Mesothelial cell of epicardium (in vitro differentiated cells): ENCODE measurements around the gene H6PD. TPM values are rescaled to one million over a fixed set of nuclear protein-coding genes. Genes with fewer than 3 reads are reported as not detected.

Experiments used
- DNase-seq, 2 experiments: peaks; one replicate each; pipeline ENCODE4 v3.0.0; 2021; ENCODE audit warnings: low spot score in 2 of 2; ENCODE audit not compliant: unreplicated experiment in 2 of 2
- H3K27ac Mint-ChIP-seq: 2 replicates; pipeline ENCODE4 v1.8.0; 2021; ENCODE audit warnings: mixed read lengths
- H3K27me3 Mint-ChIP-seq: 2 replicates; pipeline ENCODE4 v1.8.0; 2021; ENCODE audit warnings: low read depth, mixed read lengths
- H3K36me3 Mint-ChIP-seq: 2 replicates; pipeline ENCODE4 v1.8.0; 2021; ENCODE audit warnings: mixed read lengths
- H3K4me1 Mint-ChIP-seq: 2 replicates; pipeline ENCODE4 v1.8.0; 2021; ENCODE audit warnings: mixed read lengths
- H3K4me3 Mint-ChIP-seq: 2 replicates; pipeline ENCODE4 v1.8.0; 2021; ENCODE audit warnings: mild to moderate bottlenecking, moderate library complexity, mixed read lengths
- H3K9me3 Mint-ChIP-seq: 2 replicates; pipeline ENCODE4 v1.8.0; 2021; ENCODE audit warnings: mixed read lengths
- CTCF ChIP-seq: fragments of 200-600 bp; sonication (generic); IDR thresholded peaks from one replicate; pipeline ENCODE4 v1.5.0; 2021; ENCODE audit warnings: antibody characterized with exemption; ENCODE audit not compliant: unreplicated experiment
- total RNA-seq: library from RNA; stranded (reverse); gene quantifications from 3 replicates; pipeline ENCODE4 v1.2.1, GENCODE V29; 2021

H6PD gene
- total RNA-seq, 1 donor from 2014 or later = 73.1 TPM

GRCh38 chr1:9235560-9235959 is 986 bp downstream of the H6PD start:
- Mint-ChIP-seq H3K27ac (peak overlapping the region; percentile 96), H3K4me3 (peak overlapping the region; percentile 86), H3K4me1 (peaks cover 33% of the 10 kb centered on the region), H3K27me3 (no peaks in the 10 kb centered on the region), H3K9me3 (no peaks in the 10 kb centered on the region), H3K36me3 (peaks cover 12% of the 10 kb centered on the region)
- no peak for TF ChIP-seq CTCF
- DNase-seq = no peak

GRCh38 chr1:9238134-9238533 is 3.6 kb downstream of the H6PD start:
- no peak for TF ChIP-seq CTCF
- H3K9me3 Mint-ChIP-seq = no peaks in the 10 kb centered on the region
- peaks cover 33% of the 10 kb centered on the region for H3K4me1 Mint-ChIP-seq
- H3K4me3 Mint-ChIP-seq = no peak overlapping the region
- no peaks in the 10 kb centered on the region for H3K27me3 Mint-ChIP-seq
- H3K27ac Mint-ChIP-seq = peak overlapping the region; percentile 78
- H3K36me3 Mint-ChIP-seq = peaks cover 13% of the 10 kb centered on the region
- DNase-seq = no peak

- TF ChIP-seq CTCF = no peak
- no peak for DNase-seq
- Mint-ChIP-seq H3K27me3 (no peaks in the 10 kb centered on the region), H3K36me3 (peaks cover 13% of the 10 kb centered on the region), H3K27ac (peak overlapping the region; percentile 78), H3K4me3 (no peak overlapping the region), H3K9me3 (no peaks in the 10 kb centered on the region), H3K4me1 (peaks cover 33% of the 10 kb centered on the region)
These were observed 4.0 kb downstream of the H6PD start for GRCh38 chr1:9238550-9238949.

GRCh38 chr1:9239622-9240401 is 5.2 kb downstream of the H6PD start:
- TF ChIP-seq CTCF = no peak
- DNase-seq = no peak
- Mint-ChIP-seq H3K9me3 (no peaks in the 10 kb centered on the region), H3K4me3 (no peak overlapping the region), H3K27me3 (no peaks in the 10 kb centered on the region), H3K27ac (peak overlapping the region; percentile 78), H3K4me1 (peaks cover 33% of the 10 kb centered on the region), H3K36me3 (peaks cover 13% of the 10 kb centered on the region)

GRCh38 chr1:9240914-9241820 is 6.6 kb downstream of the H6PD start:
- no peak for TF ChIP-seq CTCF
- Mint-ChIP-seq H3K9me3 (no peaks in the 10 kb centered on the region), H3K36me3 (peaks cover 16% of the 10 kb centered on the region), H3K27me3 (no peaks in the 10 kb centered on the region), H3K4me3 (no peak overlapping the region), H3K27ac (no peak overlapping the region), H3K4me1 (peaks cover 29% of the 10 kb centered on the region)
- no peak for DNase-seq
